Prostate gland (tissue), 2 donors: ENCODE measurements around the gene CHST15.

Source experiments
- POLR2A ChIP-seq: fragments of 450-650 bp; IDR thresholded peaks from one replicate; pipeline ENCODE4 v1.6.1; 2016; ENCODE audit warnings: antibody characterized with exemption, mild to moderate bottlenecking
- POLR2AphosphoS5 ChIP-seq: sonication (generic); formaldehyde crosslinking; IDR thresholded peaks from one replicate; pipeline ENCODE4 v1.6.1; 2017; ENCODE audit warnings: antibody characterized with exemption
- TF ChIP-seq, protein P1 (sequence below), 4 experiments: fragments of 200-600 bp in 2 of 4; fragments of 450-650 bp in 2 of 4; sonication (generic) in 2 of 4; IDR thresholded peaks; 1 replicate in 3 of 4; 2 replicates in 1 of 4; pipeline ENCODE4 v1.5.1; 2016 to 2019; ENCODE audit warnings: antibody characterized with exemption in 4 of 4, mild to moderate bottlenecking in 2 of 4, moderate library complexity in 2 of 4

DNA sequence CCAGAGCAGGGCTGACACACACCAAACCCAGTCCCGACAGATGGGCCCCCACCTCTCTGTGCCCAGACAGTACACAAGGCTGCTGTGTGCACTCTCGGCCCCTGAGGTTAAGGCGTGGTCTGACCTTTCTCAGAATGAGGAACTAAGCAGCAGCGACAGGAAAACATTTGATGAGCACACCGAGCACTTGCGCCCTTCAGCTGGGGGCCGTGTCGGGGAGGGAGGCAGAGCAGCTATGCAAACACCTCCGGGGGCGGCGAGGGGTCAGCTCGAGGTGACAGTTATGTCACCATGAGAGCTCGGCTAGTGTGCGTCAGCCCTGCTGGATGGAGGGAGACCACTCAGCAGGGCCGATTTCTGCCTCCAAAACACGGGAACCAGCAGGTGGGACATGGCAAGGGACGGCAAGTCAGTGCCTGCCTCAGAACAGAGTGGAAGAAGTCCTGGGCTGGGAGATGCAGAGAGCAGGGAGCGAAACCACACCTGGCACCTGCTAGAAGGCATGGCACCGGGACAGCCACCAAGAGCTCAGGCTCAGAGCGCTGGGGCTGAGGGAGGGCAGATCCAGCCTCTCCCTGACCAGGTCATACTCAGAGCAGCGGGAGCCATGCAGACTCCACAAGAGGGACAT lies 57.4 kb downstream of the CHST15 start:
- TF ChIP-seq POLR2A (no peak), POLR2AphosphoS5 (no peak)
- TF ChIP-seq, protein P1, sequence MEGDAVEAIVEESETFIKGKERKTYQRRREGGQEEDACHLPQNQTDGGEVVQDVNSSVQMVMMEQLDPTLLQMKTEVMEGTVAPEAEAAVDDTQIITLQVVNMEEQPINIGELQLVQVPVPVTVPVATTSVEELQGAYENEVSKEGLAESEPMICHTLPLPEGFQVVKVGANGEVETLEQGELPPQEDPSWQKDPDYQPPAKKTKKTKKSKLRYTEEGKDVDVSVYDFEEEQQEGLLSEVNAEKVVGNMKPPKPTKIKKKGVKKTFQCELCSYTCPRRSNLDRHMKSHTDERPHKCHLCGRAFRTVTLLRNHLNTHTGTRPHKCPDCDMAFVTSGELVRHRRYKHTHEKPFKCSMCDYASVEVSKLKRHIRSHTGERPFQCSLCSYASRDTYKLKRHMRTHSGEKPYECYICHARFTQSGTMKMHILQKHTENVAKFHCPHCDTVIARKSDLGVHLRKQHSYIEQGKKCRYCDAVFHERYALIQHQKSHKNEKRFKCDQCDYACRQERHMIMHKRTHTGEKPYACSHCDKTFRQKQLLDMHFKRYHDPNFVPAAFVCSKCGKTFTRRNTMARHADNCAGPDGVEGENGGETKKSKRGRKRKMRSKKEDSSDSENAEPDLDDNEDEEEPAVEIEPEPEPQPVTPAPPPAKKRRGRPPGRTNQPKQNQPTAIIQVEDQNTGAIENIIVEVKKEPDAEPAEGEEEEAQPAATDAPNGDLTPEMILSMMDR (IDR thresholded peaks at IDR 0.05): no peak
